Measurements from ENCODE around the gene TNFRSF8.

GRCh38 chr1:12135612-12136011 is 72.5 kb downstream of the TNFRSF8 start:
- no peak for TF ChIP-seq CTCF (IDR thresholded peaks at IDR 0.05; ENCODE audit: low read depth, low read length, poor library complexity, severe bottlenecking)
- TF ChIP-seq EZH2phosphoT487 (IDR thresholded peaks at IDR 0.05; ENCODE audit: borderline replicate concordance, low read length): no peak
